ENCODE results near the gene KCNQ5.

Gene KCNQ5

DNA sequence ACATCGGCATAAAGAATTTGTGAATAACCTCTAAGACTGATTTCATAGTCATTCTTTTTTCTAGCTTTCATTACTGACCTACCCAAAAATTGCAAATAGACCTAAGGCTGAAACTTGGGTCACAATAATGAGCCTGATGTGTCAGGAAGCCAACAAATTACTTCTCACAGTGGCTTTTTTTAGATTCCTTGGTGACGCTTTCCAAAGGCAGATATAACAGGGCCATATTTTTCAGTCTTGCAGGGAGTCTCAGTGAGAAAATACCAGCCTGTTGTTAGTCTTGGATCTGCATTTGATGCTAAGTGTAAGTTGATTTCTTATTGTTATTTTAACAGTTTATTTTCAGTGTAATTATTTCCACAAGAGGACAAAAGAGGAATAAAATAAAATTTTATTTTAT, 423.7 kb downstream of the KCNQ5 start:
- Histone ChIP-seq H3K27ac (peak overlapping the region; percentile 32; the same call in 1 of the 2 replicates), H3K36me3 (ENCODE audit: insufficient read depth, low read length) (peaks cover 10% of the 10 kb centered on the region; the same call in 1 of the 2 replicates), H3K4me3 (no peak overlapping the region), H3K9me3 (ENCODE audit: low read depth, low read length) (no peaks in the 10 kb centered on the region), H3K9ac (ENCODE audit: insufficient read length) (no peak overlapping the region)
- DNase-seq (ENCODE audit: low read depth, low spot score) = no peak
- no peak for TF ChIP-seq POLR2AphosphoS5 (IDR thresholded peaks at IDR 0.05; ENCODE audit: borderline replicate concordance, low read depth, low read length)
- TF ChIP-seq FOXP2 (optimal IDR thresholded peaks at IDR 0.05; ENCODE audit: control extremely low read depth, extremely low read length, insufficient read depth) = no peak
- no peak for TF ChIP-seq EZH2 (IDR thresholded peaks at IDR 0.05)

DNA sequence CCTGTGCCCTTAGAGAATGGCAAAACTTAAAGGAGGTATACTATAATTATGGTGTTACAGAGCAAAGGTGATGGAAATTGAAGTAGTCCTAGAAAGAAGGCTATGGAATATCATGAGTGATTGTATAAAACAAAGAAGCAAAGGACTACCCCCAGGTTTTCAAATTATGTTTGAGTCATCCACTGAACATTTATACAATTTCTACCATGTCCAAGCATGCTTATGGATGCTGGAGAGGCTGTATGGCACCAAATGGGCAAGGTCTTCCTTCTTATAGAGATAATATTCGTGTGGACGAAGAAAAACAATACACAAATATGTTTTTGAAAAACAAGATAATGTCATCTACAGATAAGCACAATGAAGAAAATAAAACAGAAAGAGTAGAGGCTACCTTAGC, 425.9 kb downstream of the KCNQ5 start:
- DNase-seq (ENCODE audit: low read depth, low spot score) = no peak
- TF ChIP-seq POLR2AphosphoS5 (IDR thresholded peaks at IDR 0.05; ENCODE audit: borderline replicate concordance, low read depth, low read length) = no peak
- TF ChIP-seq FOXP2 (optimal IDR thresholded peaks at IDR 0.05; ENCODE audit: control extremely low read depth, extremely low read length, insufficient read depth) = no peak
- no peak for TF ChIP-seq EZH2 (IDR thresholded peaks at IDR 0.05)
- Histone ChIP-seq H3K27ac (peak overlapping the region; percentile 98; the same call in 1 of the 2 replicates), H3K4me3 (no peak overlapping the region), H3K36me3 (ENCODE audit: insufficient read depth, low read length) (peaks cover 10% of the 10 kb centered on the region; the same call in 1 of the 2 replicates), H3K9ac (ENCODE audit: insufficient read length) (no peak overlapping the region), H3K9me3 (ENCODE audit: low read depth, low read length) (peaks cover 2% of the 10 kb centered on the region; the same call in 1 of the 2 replicates)

DNA sequence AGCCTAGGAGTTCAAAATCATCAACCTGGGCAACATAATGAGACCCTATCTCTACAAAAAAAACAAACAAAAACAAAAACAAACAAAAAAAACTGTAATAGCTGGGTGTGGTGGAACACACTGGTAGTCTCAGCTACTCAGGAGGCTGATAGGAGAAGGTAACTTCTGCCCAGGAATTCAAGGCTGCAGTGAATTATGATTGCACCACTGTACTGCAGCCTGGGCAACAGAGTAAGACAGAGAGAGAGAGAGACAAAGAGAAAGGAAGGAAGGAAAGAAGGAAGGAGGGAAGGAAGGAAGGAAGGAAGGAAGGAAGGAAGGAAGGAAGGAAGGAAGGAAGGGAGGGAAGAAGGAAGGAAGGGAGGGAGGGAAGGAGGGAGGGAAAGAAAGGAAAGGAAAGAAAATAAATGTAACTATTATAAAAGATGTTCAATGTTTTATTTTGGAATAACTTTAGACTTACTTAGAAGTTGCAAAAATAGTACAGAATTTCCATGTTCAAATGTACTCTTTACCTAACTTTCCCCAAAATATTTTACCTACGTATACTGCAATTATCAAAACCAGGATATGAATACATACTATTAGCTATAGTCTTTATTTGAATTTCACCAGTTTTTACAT, 428.2 kb downstream of the KCNQ5 start:
- H3K4me3 ChIP-seq = peak overlapping the region; percentile 62
- TF ChIP-seq POLR2AphosphoS5 (IDR thresholded peaks at IDR 0.05; ENCODE audit: borderline replicate concordance, low read depth, low read length) (peak; percentile 40; the same call in 1 of the 2 replicates), FOXP2 (optimal IDR thresholded peaks at IDR 0.05; ENCODE audit: control extremely low read depth, extremely low read length, insufficient read depth) (no peak)
- H3K9me3 ChIP-seq (ENCODE audit: low read depth, low read length) = peaks cover 2% of the 10 kb centered on the region; the same call in 1 of the 2 replicates
- H3K9ac ChIP-seq (ENCODE audit: insufficient read length) = peak overlapping the region; percentile 68
- H3K27ac ChIP-seq = peak overlapping the region; percentile 98
- H3K36me3 ChIP-seq (ENCODE audit: insufficient read depth, low read length) = peaks cover 5% of the 10 kb centered on the region; the same call in 1 of the 2 replicates
- DNase-seq (ENCODE audit: low read depth, low spot score) = peak; percentile 77

DNA sequence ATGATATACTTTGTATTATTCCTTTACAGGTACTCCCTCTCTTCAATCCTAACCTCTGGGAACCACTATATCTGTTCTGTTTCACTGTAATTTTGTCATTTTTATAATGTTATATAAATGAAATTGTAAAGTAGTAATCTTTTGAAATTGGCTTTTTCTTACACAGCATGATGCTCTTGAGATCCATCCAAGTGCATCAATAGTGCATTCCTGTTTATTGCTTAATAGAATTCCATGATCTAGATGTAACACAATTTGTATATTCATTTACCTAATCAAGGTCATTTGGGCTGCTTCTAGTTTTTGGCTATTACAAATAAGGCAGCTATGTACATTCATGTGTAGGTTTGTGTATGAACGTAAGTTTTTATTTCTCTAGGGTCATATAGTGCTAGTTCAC, 428.8 kb downstream of the KCNQ5 start:
- TF ChIP-seq FOXP2 (optimal IDR thresholded peaks at IDR 0.05; ENCODE audit: control extremely low read depth, extremely low read length, insufficient read depth) = no peak
- no peak for TF ChIP-seq POLR2AphosphoS5 (IDR thresholded peaks at IDR 0.05; ENCODE audit: borderline replicate concordance, low read depth, low read length)
- TF ChIP-seq EZH2 (IDR thresholded peaks at IDR 0.05) = no peak
- peak overlapping the region; percentile 56; the same call in 1 of the 2 replicates for H3K4me3 ChIP-seq
- peak overlapping the region; percentile 98 for H3K27ac ChIP-seq
- DNase-seq (ENCODE audit: low read depth, low spot score) = no peak
- H3K9ac ChIP-seq (ENCODE audit: insufficient read length) = peak overlapping the region; percentile 65
- peaks cover 2% of the 10 kb centered on the region; the same call in 1 of the 2 replicates for H3K9me3 ChIP-seq (ENCODE audit: low read depth, low read length)
- peaks cover 5% of the 10 kb centered on the region; the same call in 1 of the 2 replicates for H3K36me3 ChIP-seq (ENCODE audit: insufficient read depth, low read length)

DNA sequence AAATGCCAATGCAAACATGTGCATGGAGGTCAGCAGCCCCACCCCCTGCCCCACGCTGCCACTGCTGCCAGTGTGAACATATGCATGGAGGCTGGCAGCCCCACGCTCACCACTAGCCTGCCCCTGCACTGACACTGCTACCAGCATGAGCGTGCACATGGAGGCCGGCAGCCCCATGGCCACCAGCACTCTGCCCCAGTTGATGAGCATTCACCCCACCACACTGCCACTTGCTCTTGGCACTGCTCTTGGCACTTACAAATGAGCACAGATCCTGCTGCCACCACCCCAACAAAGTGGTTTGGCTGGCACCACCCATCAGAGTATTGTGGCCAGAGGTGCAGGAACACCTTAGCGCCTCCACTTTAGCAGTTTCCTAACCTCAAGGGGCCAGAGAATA, 429.3 kb downstream of the KCNQ5 start:
- H3K27ac ChIP-seq = peak overlapping the region; percentile 98
- no peak overlapping the region for H3K9ac ChIP-seq (ENCODE audit: insufficient read length)
- H3K4me3 ChIP-seq = no peak overlapping the region
- TF ChIP-seq EZH2 (IDR thresholded peaks at IDR 0.05) = no peak
- TF ChIP-seq FOXP2 (optimal IDR thresholded peaks at IDR 0.05; ENCODE audit: control extremely low read depth, extremely low read length, insufficient read depth) = no peak
- TF ChIP-seq POLR2AphosphoS5 (IDR thresholded peaks at IDR 0.05; ENCODE audit: borderline replicate concordance, low read depth, low read length) = no peak
- DNase-seq (ENCODE audit: low read depth, low spot score) = no peak
- peaks cover 5% of the 10 kb centered on the region; the same call in 1 of the 2 replicates for H3K36me3 ChIP-seq (ENCODE audit: insufficient read depth, low read length)
- H3K9me3 ChIP-seq (ENCODE audit: low read depth, low read length) = peaks cover 2% of the 10 kb centered on the region; the same call in 1 of the 2 replicates

DNA sequence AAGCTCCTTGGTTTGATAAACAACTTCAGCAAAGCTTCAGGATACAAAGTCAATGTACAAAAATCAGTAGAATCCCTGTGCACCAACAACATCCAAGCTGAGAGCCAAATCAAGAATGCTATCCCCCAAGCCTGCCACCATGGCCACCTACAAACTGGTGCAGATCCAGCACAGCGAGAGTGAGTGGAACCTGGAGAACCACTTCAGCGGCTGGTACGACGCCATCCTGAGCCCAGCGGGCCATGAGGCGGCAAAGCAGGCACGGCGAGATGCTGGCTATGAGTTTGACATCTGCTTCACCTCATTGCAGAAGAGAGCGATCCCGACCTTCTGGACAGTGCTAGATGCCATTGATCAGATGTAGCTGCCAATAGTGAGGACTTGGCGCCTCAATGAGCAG, 433.1 kb downstream of the KCNQ5 start:
- H3K36me3 ChIP-seq (ENCODE audit: insufficient read depth, low read length) = no peaks in the 10 kb centered on the region; the same call in 1 of the 2 replicates
- no peak overlapping the region for H3K9ac ChIP-seq (ENCODE audit: insufficient read length)
- no peak for DNase-seq (ENCODE audit: low read depth, low spot score)
- H3K4me3 ChIP-seq = no peak overlapping the region
- H3K27ac ChIP-seq = no peak overlapping the region
- peaks cover 6% of the 10 kb centered on the region; the same call in 1 of the 2 replicates for H3K9me3 ChIP-seq (ENCODE audit: low read depth, low read length)
- no peak for TF ChIP-seq FOXP2 (optimal IDR thresholded peaks at IDR 0.05; ENCODE audit: control extremely low read depth, extremely low read length, insufficient read depth)
- no peak for TF ChIP-seq POLR2AphosphoS5 (IDR thresholded peaks at IDR 0.05; ENCODE audit: borderline replicate concordance, low read depth, low read length)
- TF ChIP-seq EZH2 (IDR thresholded peaks at IDR 0.05) = no peak

DNA sequence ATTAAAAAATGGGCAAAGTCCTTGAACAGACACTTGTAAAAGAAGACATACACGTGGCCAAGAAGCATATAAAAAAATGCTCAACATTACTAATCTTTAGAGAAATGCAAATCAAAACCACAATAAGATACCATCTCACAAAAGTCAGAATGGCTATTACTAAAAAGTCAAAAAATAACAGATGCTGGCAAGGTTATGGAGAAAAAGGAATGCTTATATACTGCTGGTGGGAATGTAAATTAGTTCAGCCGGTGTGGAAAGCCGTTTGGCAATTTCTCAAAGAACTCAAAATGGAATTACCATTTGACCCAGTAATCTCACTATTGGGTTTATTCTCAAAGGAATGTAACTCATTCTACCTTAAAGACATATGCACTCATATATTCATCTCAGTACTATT, 436.9 kb downstream of the KCNQ5 start:
- TF ChIP-seq FOXP2 (optimal IDR thresholded peaks at IDR 0.05; ENCODE audit: control extremely low read depth, extremely low read length, insufficient read depth) (no peak), POLR2AphosphoS5 (IDR thresholded peaks at IDR 0.05; ENCODE audit: borderline replicate concordance, low read depth, low read length) (no peak), EZH2 (IDR thresholded peaks at IDR 0.05) (no peak)
- H3K9ac ChIP-seq (ENCODE audit: insufficient read length) = no peak overlapping the region
- H3K4me3 ChIP-seq = no peak overlapping the region
- H3K9me3 ChIP-seq (ENCODE audit: low read depth, low read length) = 0 out of 2 replicates have a peak, but pooled peaks cover 3% of the 10 kb centered on the region
- no peak overlapping the region for H3K27ac ChIP-seq
- no peaks in the 10 kb centered on the region for H3K36me3 ChIP-seq (ENCODE audit: insufficient read depth, low read length)
- DNase-seq (ENCODE audit: low read depth, low spot score) = no peak

DNA sequence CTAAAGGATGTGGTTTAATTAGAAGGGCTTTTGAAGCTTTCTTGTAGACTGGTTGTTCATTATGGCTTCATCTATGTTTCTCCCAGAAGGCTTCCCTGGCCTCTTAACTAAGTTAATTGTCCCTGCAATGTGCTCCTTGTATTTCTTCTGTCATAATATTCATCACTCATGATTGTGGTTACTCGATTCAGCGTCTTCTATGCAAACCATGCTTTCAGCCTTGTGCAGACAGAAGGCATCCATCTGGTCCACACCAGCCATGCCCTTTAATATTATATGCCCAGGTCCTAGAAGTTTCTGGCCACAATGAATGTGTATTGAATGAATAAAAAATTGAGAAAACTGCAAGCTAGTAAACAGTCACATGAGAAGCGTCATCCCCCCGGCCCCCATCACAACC, 440.3 kb downstream of the KCNQ5 start:
- Histone ChIP-seq H3K9ac (ENCODE audit: insufficient read length) (no peak overlapping the region), H3K9me3 (ENCODE audit: low read depth, low read length) (0 out of 2 replicates have a peak, but pooled peaks cover 3% of the 10 kb centered on the region), H3K36me3 (ENCODE audit: insufficient read depth, low read length) (no peaks in the 10 kb centered on the region), H3K27ac (no peak overlapping the region), H3K4me3 (no peak overlapping the region)
- TF ChIP-seq POLR2AphosphoS5 (IDR thresholded peaks at IDR 0.05; ENCODE audit: borderline replicate concordance, low read depth, low read length) (no peak), EZH2 (IDR thresholded peaks at IDR 0.05) (no peak), FOXP2 (optimal IDR thresholded peaks at IDR 0.05; ENCODE audit: control extremely low read depth, extremely low read length, insufficient read depth) (no peak)
- DNase-seq (ENCODE audit: low read depth, low spot score) = no peak
